ENCODE data around the gene TMEM43.

GRCh38 chr3:14154895-14155440, 30.1 kb downstream of the TMEM43 start:
- TF ChIP-seq, protein P1, sequence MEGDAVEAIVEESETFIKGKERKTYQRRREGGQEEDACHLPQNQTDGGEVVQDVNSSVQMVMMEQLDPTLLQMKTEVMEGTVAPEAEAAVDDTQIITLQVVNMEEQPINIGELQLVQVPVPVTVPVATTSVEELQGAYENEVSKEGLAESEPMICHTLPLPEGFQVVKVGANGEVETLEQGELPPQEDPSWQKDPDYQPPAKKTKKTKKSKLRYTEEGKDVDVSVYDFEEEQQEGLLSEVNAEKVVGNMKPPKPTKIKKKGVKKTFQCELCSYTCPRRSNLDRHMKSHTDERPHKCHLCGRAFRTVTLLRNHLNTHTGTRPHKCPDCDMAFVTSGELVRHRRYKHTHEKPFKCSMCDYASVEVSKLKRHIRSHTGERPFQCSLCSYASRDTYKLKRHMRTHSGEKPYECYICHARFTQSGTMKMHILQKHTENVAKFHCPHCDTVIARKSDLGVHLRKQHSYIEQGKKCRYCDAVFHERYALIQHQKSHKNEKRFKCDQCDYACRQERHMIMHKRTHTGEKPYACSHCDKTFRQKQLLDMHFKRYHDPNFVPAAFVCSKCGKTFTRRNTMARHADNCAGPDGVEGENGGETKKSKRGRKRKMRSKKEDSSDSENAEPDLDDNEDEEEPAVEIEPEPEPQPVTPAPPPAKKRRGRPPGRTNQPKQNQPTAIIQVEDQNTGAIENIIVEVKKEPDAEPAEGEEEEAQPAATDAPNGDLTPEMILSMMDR (IDR thresholded peaks at IDR 0.05) = no peak
- no peak for TF ChIP-seq POLR2A (IDR thresholded peaks at IDR 0.05)
- no peak for TF ChIP-seq POLR2AphosphoS5 (IDR thresholded peaks at IDR 0.05)
- no peak for TF ChIP-seq EP300 (IDR thresholded peaks at IDR 0.05)
